GM12878 (cell line): Measurements from ENCODE around the gene SAMD1. TPM values are rescaled to one million over a fixed set of nuclear protein-coding genes. Genes with fewer than 3 reads are reported as not detected.

Experiments
- ATAC-seq: fragments of 200-7000 bp; cut with Tn5 transposase; 3 replicates; pipeline ENCODE4 v1.9.1; 2020; ENCODE audit warnings: mild to moderate bottlenecking, moderate library complexity
- BruUV-seq: library from RNA; stranded (reverse); fragments of 400-500 nt; replicated peaks from 2 replicates; lab custom pipeline; 2021; lab: Mats Ljungman, UMichigan
- CTCF ChIA-PET: fragments of 300-600 bp; sonication (Branson Sonifier 250); formaldehyde crosslinking; extraction: SDS; loops from one replicate; lab custom pipeline; 2021; ENCODE audit warnings: inconsistent platforms; lab: Yijun Ruan, JAX
- POLR2A ChIA-PET: fragments of 350-600 bp; formaldehyde crosslinking; extraction: SDS; loops from one replicate; lab custom pipeline; 2021; ENCODE audit warnings: inconsistent platforms; lab: Charles Lee
- RAD21 ChIA-PET: fragments of 300-600 bp; sonication (Branson Sonifier 250); formaldehyde crosslinking; loops from one replicate; lab custom pipeline; 2023; ENCODE audit warnings: antibody characterized with exemption; ENCODE audit not compliant: unreplicated experiment; lab: Charles Lee
- SMC1A ChIA-PET: fragments of 300-600 bp; sonication (Branson Sonifier 250); formaldehyde crosslinking; loops from one replicate; lab custom pipeline; 2023; ENCODE audit not compliant: unreplicated experiment, uncharacterized antibody; lab: Charles Lee
- DNase-seq: peaks from one replicate; pipeline ENCODE4 v3.0.0-alpha.2; 2011; ENCODE audit warnings: low read depth, low spot score
- FAIRE-seq: peaks from 3 replicates; lab custom pipeline; 2011; peaks lifted over from hg19 to GRCh38; lab: Jason Lieb, UNC
- H2AFZ ChIP-seq: 2 replicates; pipeline ENCODE4 v1.6.0; 2011; ENCODE audit warnings: low read depth, low read length, control low read depth; ENCODE audit not compliant: control insufficient read depth
- H3K27ac ChIP-seq: 2 replicates; pipeline ENCODE4 v1.5.1; 2011; ENCODE audit warnings: control low read depth; ENCODE audit not compliant: control insufficient read depth, insufficient read depth
- H3K27me3 ChIP-seq, 2 experiments: replicated peaks in 1 of 2; 2 replicates each; pipeline versions ENCODE4 v1.6.0 to v1.6.1; 2011; ENCODE audit warnings: low read length in 1 of 2; ENCODE audit not compliant: control insufficient read depth in 2 of 2, insufficient read depth in 2 of 2
- H3K36me3 ChIP-seq, 2 experiments: 2 replicates each; pipeline ENCODE4 v1.5.1; 2011; ENCODE audit warnings: low read length in 1 of 2; ENCODE audit not compliant: control insufficient read depth in 2 of 2, insufficient read depth in 2 of 2
- H3K4me1 ChIP-seq: 2 replicates; pipeline ENCODE4 v1.6.1; 2011; ENCODE audit warnings: mild to moderate bottlenecking, low read length, moderate library complexity, mixed read lengths; ENCODE audit not compliant: control insufficient read depth, insufficient read depth
- H3K4me2 ChIP-seq: 2 replicates; pipeline ENCODE4 v1.6.0; 2011; ENCODE audit warnings: control low read depth; ENCODE audit not compliant: control insufficient read depth, insufficient read depth
- H3K4me3 ChIP-seq: fragments of 200-600 bp; sonication (generic); 2 replicates; pipeline ENCODE4 v1.5.1; 2016
- H3K79me2 ChIP-seq: 2 replicates; pipeline ENCODE4 v1.6.0; 2011; ENCODE audit warnings: low read length; ENCODE audit not compliant: control insufficient read depth, insufficient read depth
- H3K9ac ChIP-seq: 2 replicates; pipeline ENCODE4 v1.8.0; 2011; ENCODE audit warnings: low read length, control low read depth, mixed read lengths; ENCODE audit not compliant: control insufficient read depth, insufficient read depth
- H3K9me3 ChIP-seq: replicated peaks from 3 replicates; pipeline ENCODE4 v1.5.1; 2011; ENCODE audit warnings: mild to moderate bottlenecking, low read length; ENCODE audit not compliant: control insufficient read depth, insufficient read depth
- H4K20me1 ChIP-seq: 2 replicates; pipeline ENCODE4 v1.6.0; 2011; ENCODE audit not compliant: control insufficient read depth, insufficient read depth
- BACH1 ChIP-seq: fragments of 450-650 bp; IDR thresholded peaks from 2 replicates; pipeline ENCODE4 v1.6.1; 2017; ENCODE audit warnings: mild to moderate bottlenecking, borderline replicate concordance
- BHLHE40 ChIP-seq, 2 experiments: fragments of 450-650 bp in 1 of 2; IDR thresholded peaks; 2 replicates each; pipeline ENCODE4 v1.6.1; 2011 to 2017; ENCODE audit warnings: low read depth in 2 of 2, borderline replicate concordance in 1 of 2, improper control_type of control experiment in 1 of 2, low read length in 1 of 2, mild to moderate bottlenecking in 1 of 2
- CREB1 ChIP-seq: IDR thresholded peaks from 2 replicates; pipeline ENCODE4 v1.6.1; 2012; ENCODE audit warnings: low read depth, mild to moderate bottlenecking, inconsistent platforms
- EZH2 ChIP-seq: IDR thresholded peaks from 2 replicates; pipeline ENCODE4 v1.6.1; 2012; ENCODE audit warnings: low read depth, mild to moderate bottlenecking, control low read depth, inconsistent platforms, low read length, borderline replicate concordance; ENCODE audit not compliant: control insufficient read depth
- HCFC1 ChIP-seq: fragments of 150-350 bp; IDR thresholded peaks from 2 replicates; pipeline ENCODE4 v1.6.1; 2014; ENCODE audit warnings: low read length
- HDAC6 ChIP-seq: fragments of 200-600 bp; sonication (generic); IDR thresholded peaks from one replicate; pipeline ENCODE4 v1.8.0; 2017; ENCODE audit warnings: antibody characterized with exemption; ENCODE audit not compliant: unreplicated experiment
- POU2F2 ChIP-seq: IDR thresholded peaks from 3 replicates; pipeline ENCODE4 v1.6.1; 2011; ENCODE audit warnings: low read depth, mild to moderate bottlenecking, low read length, borderline replicate concordance
- RCOR1 ChIP-seq: conservative IDR thresholded peaks from 2 replicates; pipeline ENCODE4 v1.6.1; 2012; ENCODE audit warnings: low read depth, low read length, improper control_type of control experiment
- RELA ChIP-seq: fragments of 450-650 bp; IDR thresholded peaks from 2 replicates; pipeline ENCODE4 v1.8.0; 2014; ENCODE audit warnings: borderline replicate concordance; ENCODE audit not compliant: partially characterized antibody
- ZNF384 ChIP-seq: IDR thresholded peaks from 2 replicates; pipeline ENCODE4 v1.6.1; 2012; ENCODE audit warnings: low read depth, mild to moderate bottlenecking, low read length, improper control_type of control experiment, borderline replicate concordance
- WGBS: methylation state at CpG from one replicate; pipeline ENCODE4 v1.1.6; 2016; ENCODE audit warnings: low lambda C conversion rate; ENCODE audit not compliant: insufficient replicate concordance, insufficient coverage; ENCODE audit errors: missing lambda C conversion rate; 5-methylcytosine and 5-hydroxymethylcytosine counted together
- in situ Hi-C: fragments of 300-500 bp; cut with MboI; formaldehyde crosslinking; loops from 9 replicates; pipeline ENCODE4 v1.14.3; 2018; ENCODE audit warnings: mixed read lengths
- intact Hi-C: fragments of 100-400 bp; cut with micrococcal nuclease; formaldehyde crosslinking; loops from one replicate; pipeline ENCODE4 v1.14.2; 2022; ENCODE audit not compliant: unreplicated experiment
- polyA plus RNA-seq, 11 experiments: library from polyadenylated mRNA; depleted of rRNA in 4 of 11; unstranded in 6 of 11; stranded (reverse) in 5 of 11; fragments of >200 nt; fragmentation: Nextera tagmentation in 4 of 11; fragmentation: Illumina TruSeq in 1 of 11; extraction: Ambion mirVana in 4 of 11; extraction: Trizol in 1 of 11; gene quantifications; 1 replicate in 1 of 11; 2 replicates in 10 of 11; pipeline versions ENCODE4 v1.2.1 to v1.2.3, GENCODE V29; 2011 to 2016; ENCODE audit warnings: inconsistent platforms in 2 of 11, missing spikeins in 2 of 11, low read depth in 1 of 11
- total RNA-seq, 4 experiments: library from RNA; depleted of rRNA in 3 of 4; stranded (reverse); fragments of >200 nt in 3 of 4; fragmentation: Illumina TruSeq in 1 of 4; extraction: Trizol in 1 of 4; gene quantifications; 2 replicates each; pipeline versions ENCODE4 v1.2.1 to v1.2.3, GENCODE V29; 2013 to 2021
- TF ChIP-seq, protein P1 (sequence below): fragments of 450-650 bp; formaldehyde crosslinking; IDR thresholded peaks from 2 replicates; pipeline ENCODE4 v1.4.0; 2020; ENCODE audit warnings: mild to moderate bottlenecking, moderate library complexity
- TF ChIP-seq, protein P2 (sequence below): fragments of 450-650 bp; IDR thresholded peaks from 2 replicates; pipeline ENCODE4 v1.6.1; 2017; ENCODE audit warnings: mild to moderate bottlenecking

Gene SAMD1
- total and polyA plus RNA-seq, 10 of the 15 experiments (the other 5 are each of a cell fraction or from before 2014, with no cell fraction given): 3.0 to 71.7 (median 19.3) TPM

DNA sequence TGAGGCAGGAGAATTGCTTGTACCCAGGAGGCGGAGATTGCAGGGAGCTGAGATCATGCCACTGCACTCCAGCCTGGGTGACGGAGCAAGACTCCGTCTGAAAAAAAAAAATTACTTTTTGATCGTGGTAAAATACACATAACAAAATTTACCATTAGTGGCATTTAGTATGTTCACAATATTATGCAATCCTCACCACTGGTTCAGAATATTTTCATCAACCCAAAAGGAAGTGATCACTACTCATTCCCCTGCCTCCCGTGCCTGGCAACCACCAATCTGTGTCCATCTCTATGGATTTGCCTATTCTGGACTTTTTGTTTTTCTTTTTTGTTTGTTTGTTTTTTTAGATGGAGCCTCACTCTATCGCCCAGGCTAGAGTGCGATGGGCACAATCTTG is 27.4 kb downstream of the SAMD1 start (continued):
- no peak for TF ChIP-seq HDAC6
- no peak for TF ChIP-seq BACH1
- TF ChIP-seq CREB1: no peak
- TF ChIP-seq RCOR1: no peak

DNA sequence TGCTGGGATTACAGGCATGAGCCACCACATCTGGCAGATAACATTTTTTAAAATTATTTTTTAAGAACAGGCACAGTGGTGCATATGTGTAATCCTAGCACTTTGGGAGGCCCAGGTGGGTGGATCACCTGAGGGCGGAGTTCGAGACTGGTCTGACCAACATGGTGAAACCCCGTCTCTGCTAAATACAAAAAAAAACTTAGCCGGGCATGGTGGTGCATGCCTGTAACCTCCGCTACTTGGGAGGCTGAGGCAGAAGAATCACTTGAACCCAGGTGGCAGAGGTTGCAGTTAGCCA is 28.0 kb downstream of the SAMD1 start:
- ChIA-PET POLR2A (no interaction called here), RAD21 (no interaction called here), SMC1A (no interaction called here), CTCF (interaction anchor here (1.3 kb wide), 1 partner anchor 9 kb away, joined by 3 read pairs; no protein-coding TSS in a partner anchor)
- H3K79me2 ChIP-seq: no peaks in the 10 kb centered on the region
- in situ Hi-C loops (loop anchor here (25.0 kb wide), 1 partner anchor 775 kb away; no protein-coding TSS in a partner anchor), intact Hi-C loops (no loop called here)
- no peaks in the 10 kb centered on the region; the same call in 1 of the 2 replicates for H4K20me1 ChIP-seq
- 33% methylated on average over 5 of the region's 5 CpGs for WGBS
- H2AFZ ChIP-seq: no peak overlapping the region
- H3K27me3 ChIP-seq: peaks cover 0 to 6% of the 10 kb centered on the region in 2 experiments; a peak in 3 of 4 replicates
- H3K4me2 ChIP-seq: no peak overlapping the region
- no peak for ATAC-seq
- TF ChIP-seq ZNF384: no peak
- TF ChIP-seq POU2F2: no peak
- no peak for TF ChIP-seq BHLHE40 (IDR thresholded peaks at IDR 0.05; ENCODE audit: borderline replicate concordance in 1 of 2, low read depth in 2 of 2, low read length in 1 of 2)
- TF ChIP-seq EZH2: no peak
- TF ChIP-seq HCFC1: no peak
- TF ChIP-seq, protein P1, sequence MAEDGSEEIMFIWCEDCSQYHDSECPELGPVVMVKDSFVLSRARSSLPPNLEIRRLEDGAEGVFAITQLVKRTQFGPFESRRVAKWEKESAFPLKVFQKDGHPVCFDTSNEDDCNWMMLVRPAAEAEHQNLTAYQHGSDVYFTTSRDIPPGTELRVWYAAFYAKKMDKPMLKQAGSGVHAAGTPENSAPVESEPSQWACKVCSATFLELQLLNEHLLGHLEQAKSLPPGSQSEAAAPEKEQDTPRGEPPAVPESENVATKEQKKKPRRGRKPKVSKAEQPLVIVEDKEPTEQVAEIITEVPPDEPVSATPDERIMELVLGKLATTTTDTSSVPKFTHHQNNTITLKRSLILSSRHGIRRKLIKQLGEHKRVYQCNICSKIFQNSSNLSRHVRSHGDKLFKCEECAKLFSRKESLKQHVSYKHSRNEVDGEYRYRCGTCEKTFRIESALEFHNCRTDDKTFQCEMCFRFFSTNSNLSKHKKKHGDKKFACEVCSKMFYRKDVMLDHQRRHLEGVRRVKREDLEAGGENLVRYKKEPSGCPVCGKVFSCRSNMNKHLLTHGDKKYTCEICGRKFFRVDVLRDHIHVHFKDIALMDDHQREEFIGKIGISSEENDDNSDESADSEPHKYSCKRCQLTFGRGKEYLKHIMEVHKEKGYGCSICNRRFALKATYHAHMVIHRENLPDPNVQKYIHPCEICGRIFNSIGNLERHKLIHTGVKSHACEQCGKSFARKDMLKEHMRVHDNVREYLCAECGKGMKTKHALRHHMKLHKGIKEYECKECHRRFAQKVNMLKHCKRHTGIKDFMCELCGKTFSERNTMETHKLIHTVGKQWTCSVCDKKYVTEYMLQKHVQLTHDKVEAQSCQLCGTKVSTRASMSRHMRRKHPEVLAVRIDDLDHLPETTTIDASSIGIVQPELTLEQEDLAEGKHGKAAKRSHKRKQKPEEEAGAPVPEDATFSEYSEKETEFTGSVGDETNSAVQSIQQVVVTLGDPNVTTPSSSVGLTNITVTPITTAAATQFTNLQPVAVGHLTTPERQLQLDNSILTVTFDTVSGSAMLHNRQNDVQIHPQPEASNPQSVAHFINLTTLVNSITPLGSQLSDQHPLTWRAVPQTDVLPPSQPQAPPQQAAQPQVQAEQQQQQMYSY (CRISPR knock-in tag): no peak
- TF ChIP-seq, protein P2, sequence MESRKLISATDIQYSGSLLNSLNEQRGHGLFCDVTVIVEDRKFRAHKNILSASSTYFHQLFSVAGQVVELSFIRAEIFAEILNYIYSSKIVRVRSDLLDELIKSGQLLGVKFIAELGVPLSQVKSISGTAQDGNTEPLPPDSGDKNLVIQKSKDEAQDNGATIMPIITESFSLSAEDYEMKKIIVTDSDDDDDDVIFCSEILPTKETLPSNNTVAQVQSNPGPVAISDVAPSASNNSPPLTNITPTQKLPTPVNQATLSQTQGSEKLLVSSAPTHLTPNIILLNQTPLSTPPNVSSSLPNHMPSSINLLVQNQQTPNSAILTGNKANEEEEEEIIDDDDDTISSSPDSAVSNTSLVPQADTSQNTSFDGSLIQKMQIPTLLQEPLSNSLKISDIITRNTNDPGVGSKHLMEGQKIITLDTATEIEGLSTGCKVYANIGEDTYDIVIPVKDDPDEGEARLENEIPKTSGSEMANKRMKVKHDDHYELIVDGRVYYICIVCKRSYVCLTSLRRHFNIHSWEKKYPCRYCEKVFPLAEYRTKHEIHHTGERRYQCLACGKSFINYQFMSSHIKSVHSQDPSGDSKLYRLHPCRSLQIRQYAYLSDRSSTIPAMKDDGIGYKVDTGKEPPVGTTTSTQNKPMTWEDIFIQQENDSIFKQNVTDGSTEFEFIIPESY: no peak
- no peak for TF ChIP-seq RELA
- H3K9me3 ChIP-seq: no peaks in the 10 kb centered on the region
- no peak for DNase-seq
- no peak for FAIRE-seq
- no peak overlapping the region for H3K4me3 ChIP-seq
- H3K27ac ChIP-seq: no peak overlapping the region
- no peaks in the 10 kb centered on the region for H3K4me1 ChIP-seq
- no TSS peak for BruUV-seq
- no peak overlapping the region for H3K9ac ChIP-seq
- H3K36me3 ChIP-seq: no peaks in the 10 kb centered on the region
